Mesothelial cell of epicardium (in vitro differentiated cells): Measurements from ENCODE around the gene DPP6. TPM values are rescaled to one million over a fixed set of nuclear protein-coding genes. Genes with fewer than 3 reads are reported as not detected.

Experiments used
- DNase-seq, 2 experiments: peaks; one replicate each; pipeline ENCODE4 v3.0.0; 2021; ENCODE audit warnings: low spot score in 2 of 2; ENCODE audit not compliant: unreplicated experiment in 2 of 2
- H3K27ac Mint-ChIP-seq: 2 replicates; pipeline ENCODE4 v1.8.0; 2021; ENCODE audit warnings: mixed read lengths
- H3K27me3 Mint-ChIP-seq: 2 replicates; pipeline ENCODE4 v1.8.0; 2021; ENCODE audit warnings: low read depth, mixed read lengths
- H3K36me3 Mint-ChIP-seq: 2 replicates; pipeline ENCODE4 v1.8.0; 2021; ENCODE audit warnings: mixed read lengths
- H3K4me1 Mint-ChIP-seq: 2 replicates; pipeline ENCODE4 v1.8.0; 2021; ENCODE audit warnings: mixed read lengths
- H3K4me3 Mint-ChIP-seq: 2 replicates; pipeline ENCODE4 v1.8.0; 2021; ENCODE audit warnings: mild to moderate bottlenecking, moderate library complexity, mixed read lengths
- H3K9me3 Mint-ChIP-seq: 2 replicates; pipeline ENCODE4 v1.8.0; 2021; ENCODE audit warnings: mixed read lengths
- total RNA-seq: library from RNA; stranded (reverse); gene quantifications from 3 replicates; pipeline ENCODE4 v1.2.1, GENCODE V29; 2021
- TF ChIP-seq, protein P1 (sequence below): fragments of 200-600 bp; sonication (generic); IDR thresholded peaks from one replicate; pipeline ENCODE4 v1.5.0; 2021; ENCODE audit warnings: antibody characterized with exemption; ENCODE audit not compliant: unreplicated experiment

The DPP6 gene
- total RNA-seq, 1 donor from 2014 or later: 0.09 TPM

GRCh38 chr7:154827007-154827406 lies 774.8 kb downstream of the DPP6 start:
- no peaks in the 10 kb centered on the region for H3K4me1 Mint-ChIP-seq
- no peaks in the 10 kb centered on the region for H3K36me3 Mint-ChIP-seq
- H3K9me3 Mint-ChIP-seq: no peaks in the 10 kb centered on the region
- no peak for DNase-seq
- H3K27me3 Mint-ChIP-seq: peaks cover 45% of the 10 kb centered on the region
- TF ChIP-seq, protein P1, sequence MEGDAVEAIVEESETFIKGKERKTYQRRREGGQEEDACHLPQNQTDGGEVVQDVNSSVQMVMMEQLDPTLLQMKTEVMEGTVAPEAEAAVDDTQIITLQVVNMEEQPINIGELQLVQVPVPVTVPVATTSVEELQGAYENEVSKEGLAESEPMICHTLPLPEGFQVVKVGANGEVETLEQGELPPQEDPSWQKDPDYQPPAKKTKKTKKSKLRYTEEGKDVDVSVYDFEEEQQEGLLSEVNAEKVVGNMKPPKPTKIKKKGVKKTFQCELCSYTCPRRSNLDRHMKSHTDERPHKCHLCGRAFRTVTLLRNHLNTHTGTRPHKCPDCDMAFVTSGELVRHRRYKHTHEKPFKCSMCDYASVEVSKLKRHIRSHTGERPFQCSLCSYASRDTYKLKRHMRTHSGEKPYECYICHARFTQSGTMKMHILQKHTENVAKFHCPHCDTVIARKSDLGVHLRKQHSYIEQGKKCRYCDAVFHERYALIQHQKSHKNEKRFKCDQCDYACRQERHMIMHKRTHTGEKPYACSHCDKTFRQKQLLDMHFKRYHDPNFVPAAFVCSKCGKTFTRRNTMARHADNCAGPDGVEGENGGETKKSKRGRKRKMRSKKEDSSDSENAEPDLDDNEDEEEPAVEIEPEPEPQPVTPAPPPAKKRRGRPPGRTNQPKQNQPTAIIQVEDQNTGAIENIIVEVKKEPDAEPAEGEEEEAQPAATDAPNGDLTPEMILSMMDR: no peak
- H3K27ac Mint-ChIP-seq: no peak overlapping the region
- no peak overlapping the region for H3K4me3 Mint-ChIP-seq

- Mint-ChIP-seq H3K9me3 (no peaks in the 10 kb centered on the region), H3K27me3 (peaks cover 40% of the 10 kb centered on the region), H3K4me3 (no peak overlapping the region), H3K27ac (no peak overlapping the region), H3K4me1 (no peaks in the 10 kb centered on the region), H3K36me3 (no peaks in the 10 kb centered on the region)
- TF ChIP-seq, protein P1: no peak
- no peak for DNase-seq
These were observed 780.5 kb downstream of the DPP6 start for GRCh38 chr7:154832557-154833138.

DNA sequence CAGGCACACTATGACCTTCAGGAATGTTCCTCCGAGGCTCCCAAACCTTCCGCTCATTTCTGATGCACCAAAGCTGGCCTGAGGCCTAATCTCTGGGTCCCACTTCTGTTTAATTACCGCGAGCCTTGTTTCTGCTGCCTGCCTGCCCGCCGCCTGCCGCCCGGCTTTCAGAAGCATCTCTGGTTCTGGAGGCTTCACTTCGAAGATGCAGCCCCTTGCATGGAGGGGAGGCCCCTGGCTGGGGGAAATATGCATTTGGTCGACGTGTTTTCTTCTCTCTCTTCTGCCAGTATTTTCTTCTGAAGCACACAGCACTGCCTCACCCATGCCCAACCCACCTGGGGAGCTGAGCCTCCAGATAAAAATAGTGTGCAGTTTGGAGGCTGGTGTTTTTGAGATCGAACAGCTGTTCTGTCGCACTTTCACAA lies 783.8 kb downstream of the DPP6 start:
- no peaks in the 10 kb centered on the region for H3K4me1 Mint-ChIP-seq

DNA sequence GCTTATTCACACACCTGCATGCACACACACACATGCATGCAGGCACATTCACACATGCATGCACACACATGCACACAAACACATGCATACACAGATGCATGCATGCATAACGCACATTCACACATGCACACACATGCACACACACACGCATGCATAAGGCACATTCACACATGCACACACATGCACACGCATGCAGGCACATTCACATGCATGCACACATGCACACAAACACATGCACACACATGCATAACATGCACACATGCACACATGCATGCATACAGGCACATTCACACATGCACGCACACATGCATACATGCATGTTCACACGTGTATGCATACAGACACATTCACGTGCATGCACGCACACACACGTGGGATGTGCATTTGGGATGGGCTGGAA lies 784.9 kb downstream of the DPP6 start:
- H3K4me1 Mint-ChIP-seq: no peaks in the 10 kb centered on the region
- peaks cover 49% of the 10 kb centered on the region for H3K27me3 Mint-ChIP-seq
- H3K36me3 Mint-ChIP-seq: no peaks in the 10 kb centered on the region
- H3K4me3 Mint-ChIP-seq: no peak overlapping the region
- no peak for DNase-seq
- TF ChIP-seq, protein P1: no peak
- no peak overlapping the region for H3K27ac Mint-ChIP-seq
- no peaks in the 10 kb centered on the region for H3K9me3 Mint-ChIP-seq

More for the DNA sequence above, 783.8 kb downstream of the DPP6 start:
- peaks cover 44% of the 10 kb centered on the region for H3K27me3 Mint-ChIP-seq
- no peaks in the 10 kb centered on the region for H3K36me3 Mint-ChIP-seq
- H3K27ac Mint-ChIP-seq: no peak overlapping the region
- DNase-seq: no peak
- H3K9me3 Mint-ChIP-seq: no peaks in the 10 kb centered on the region
- TF ChIP-seq, protein P1: no peak
- no peak overlapping the region for H3K4me3 Mint-ChIP-seq

DNA sequence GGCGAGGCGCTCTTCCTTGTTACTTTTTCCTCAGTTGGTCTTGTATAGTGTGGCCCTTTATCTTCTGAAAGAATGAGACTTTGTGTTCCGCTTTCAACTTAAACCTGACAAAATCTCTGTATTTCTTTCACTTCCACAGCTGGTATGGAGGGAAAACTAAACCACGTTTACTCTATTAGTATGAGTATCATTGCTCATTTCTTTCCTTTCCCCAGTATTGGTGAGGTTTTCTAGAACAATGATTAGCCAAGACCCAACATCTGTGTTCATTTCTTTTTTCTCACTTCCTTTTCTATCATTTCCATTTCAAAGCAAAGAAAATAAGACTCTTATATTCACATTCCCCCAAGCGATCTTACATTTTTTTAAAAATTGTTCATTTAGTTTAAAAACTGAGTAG lies 785.4 kb downstream of the DPP6 start:
- Mint-ChIP-seq H3K9me3 (no peaks in the 10 kb centered on the region), H3K4me3 (no peak overlapping the region), H3K27ac (no peak overlapping the region), H3K4me1 (no peaks in the 10 kb centered on the region), H3K36me3 (no peaks in the 10 kb centered on the region), H3K27me3 (peaks cover 47% of the 10 kb centered on the region)
- TF ChIP-seq, protein P1: no peak
- no peak for DNase-seq

- H3K9me3 Mint-ChIP-seq: no peaks in the 10 kb centered on the region
- H3K4me3 Mint-ChIP-seq: no peak overlapping the region
- no peak overlapping the region for H3K27ac Mint-ChIP-seq
- peaks cover 53% of the 10 kb centered on the region for H3K27me3 Mint-ChIP-seq
- no peak for DNase-seq
- H3K36me3 Mint-ChIP-seq: no peaks in the 10 kb centered on the region
- TF ChIP-seq, protein P1: no peak
- H3K4me1 Mint-ChIP-seq: no peaks in the 10 kb centered on the region
These were observed 787.9 kb downstream of the DPP6 start for GRCh38 chr7:154840086-154840485.
